AG04449 (cell line): Measurements from ENCODE around the gene MYO15A.

Experiments used
- CTCF ChIA-PET: fragments of 350-600 bp; formaldehyde crosslinking; extraction: SDS; loops from one replicate; lab custom pipeline; 2021; ENCODE audit warnings: antibody characterized with exemption; lab: Yijun Ruan, JAX
- POLR2A ChIA-PET: fragments of 400-600, 350-600 bp; formaldehyde crosslinking; extraction: SDS; loops from one replicate; lab custom pipeline; 2020; ENCODE audit warnings: antibody characterized with exemption, inconsistent platforms; lab: Yijun Ruan, JAX
- DNase-seq: peaks from one replicate; pipeline ENCODE4 v3.0.0-alpha.2; 2010; ENCODE audit warnings: low read depth, low spot score
- H3K4me3 ChIP-seq: 2 replicates; pipeline ENCODE4 v1.5.1; 2011; ENCODE audit warnings: low read depth, mild to moderate bottlenecking, control low read depth, low read length
- TF ChIP-seq, protein P1 (sequence below): IDR thresholded peaks from one replicate; pipeline ENCODE4 v1.5.1; 2011; ENCODE audit warnings: mild to moderate bottlenecking, moderate library complexity, low read length, control low read depth, inconsistent platforms; ENCODE audit not compliant: insufficient read depth; ENCODE audit errors: missing control alignments

The MYO15A gene

DNA sequence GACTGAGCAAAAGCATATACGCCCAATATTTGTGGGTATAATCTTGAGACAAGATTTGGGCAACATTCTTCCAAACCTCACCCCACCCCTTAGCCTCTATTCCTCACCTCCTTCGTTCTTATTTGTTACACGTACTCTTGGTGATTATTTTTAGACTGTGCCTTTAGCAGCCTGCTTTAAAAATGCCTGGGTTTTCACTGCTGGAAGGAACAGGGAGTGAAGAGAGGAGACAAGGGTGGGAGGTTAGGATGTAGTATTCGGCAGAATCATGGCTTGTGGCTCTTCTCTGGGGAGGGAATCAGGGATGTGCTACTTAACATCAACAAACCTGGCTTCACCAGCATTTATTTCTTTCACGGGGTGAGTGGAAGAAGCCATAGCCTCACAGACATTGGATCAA lies 86.7 kb downstream of the MYO15A start:
- ChIA-PET CTCF (interaction anchor here (1.5 kb wide), 1 partner anchor 22 kb away, joined by 3 read pairs; no protein-coding TSS in a partner anchor), POLR2A (no interaction called here)
- DNase-seq, result no peak
- TF ChIP-seq, protein P1, sequence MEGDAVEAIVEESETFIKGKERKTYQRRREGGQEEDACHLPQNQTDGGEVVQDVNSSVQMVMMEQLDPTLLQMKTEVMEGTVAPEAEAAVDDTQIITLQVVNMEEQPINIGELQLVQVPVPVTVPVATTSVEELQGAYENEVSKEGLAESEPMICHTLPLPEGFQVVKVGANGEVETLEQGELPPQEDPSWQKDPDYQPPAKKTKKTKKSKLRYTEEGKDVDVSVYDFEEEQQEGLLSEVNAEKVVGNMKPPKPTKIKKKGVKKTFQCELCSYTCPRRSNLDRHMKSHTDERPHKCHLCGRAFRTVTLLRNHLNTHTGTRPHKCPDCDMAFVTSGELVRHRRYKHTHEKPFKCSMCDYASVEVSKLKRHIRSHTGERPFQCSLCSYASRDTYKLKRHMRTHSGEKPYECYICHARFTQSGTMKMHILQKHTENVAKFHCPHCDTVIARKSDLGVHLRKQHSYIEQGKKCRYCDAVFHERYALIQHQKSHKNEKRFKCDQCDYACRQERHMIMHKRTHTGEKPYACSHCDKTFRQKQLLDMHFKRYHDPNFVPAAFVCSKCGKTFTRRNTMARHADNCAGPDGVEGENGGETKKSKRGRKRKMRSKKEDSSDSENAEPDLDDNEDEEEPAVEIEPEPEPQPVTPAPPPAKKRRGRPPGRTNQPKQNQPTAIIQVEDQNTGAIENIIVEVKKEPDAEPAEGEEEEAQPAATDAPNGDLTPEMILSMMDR, result no peak
- no peak overlapping the region for H3K4me3 ChIP-seq

DNA sequence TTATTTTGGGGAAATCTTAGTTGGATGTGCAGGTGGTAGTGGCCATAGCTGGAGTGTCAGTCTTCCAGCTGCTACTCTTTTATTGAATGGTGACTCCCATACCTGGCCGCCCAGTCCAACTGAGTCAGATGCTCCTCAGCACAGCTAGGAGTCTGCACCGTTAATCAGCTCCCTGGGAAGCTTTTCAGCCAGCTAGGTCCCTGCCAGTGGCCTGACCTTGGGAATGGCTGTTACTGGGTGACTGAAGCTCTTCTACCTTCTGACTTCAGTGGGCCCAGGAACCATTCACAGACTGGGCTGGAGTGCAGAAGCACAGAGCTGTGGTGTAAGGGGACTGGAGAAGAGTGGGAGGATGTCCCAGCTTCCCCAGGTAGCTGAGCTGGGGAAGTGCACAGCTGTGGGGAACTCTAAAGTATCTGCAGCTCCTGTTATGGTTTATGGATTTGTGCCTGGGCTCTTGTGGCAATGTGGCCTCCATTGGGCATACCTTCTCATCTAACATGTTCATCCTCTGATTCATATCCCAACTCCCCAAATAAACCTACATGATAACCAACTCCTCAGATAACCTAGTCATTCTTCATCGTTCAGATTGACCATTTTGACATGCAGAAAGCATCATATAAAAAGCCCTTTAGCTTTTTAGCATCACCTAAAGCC lies 89.1 kb downstream of the MYO15A start:
- TF ChIP-seq, protein P1, result no peak
- POLR2A ChIA-PET, result interaction anchor here (1.3 to 1.5 kb wide), 3 partner anchors 9 to 14 kb away, joined by 3 to 8 read pairs (median 6); partner anchors contain the start of gene ALKBH5
- no peak for DNase-seq
- no peak overlapping the region for H3K4me3 ChIP-seq
- CTCF ChIA-PET, result interaction anchor here (0.8 to 5.8 kb wide), 7 partner anchors 7 to 245 kb away, joined by 3 to 37 read pairs (median 3); no protein-coding TSS in a partner anchor

DNA sequence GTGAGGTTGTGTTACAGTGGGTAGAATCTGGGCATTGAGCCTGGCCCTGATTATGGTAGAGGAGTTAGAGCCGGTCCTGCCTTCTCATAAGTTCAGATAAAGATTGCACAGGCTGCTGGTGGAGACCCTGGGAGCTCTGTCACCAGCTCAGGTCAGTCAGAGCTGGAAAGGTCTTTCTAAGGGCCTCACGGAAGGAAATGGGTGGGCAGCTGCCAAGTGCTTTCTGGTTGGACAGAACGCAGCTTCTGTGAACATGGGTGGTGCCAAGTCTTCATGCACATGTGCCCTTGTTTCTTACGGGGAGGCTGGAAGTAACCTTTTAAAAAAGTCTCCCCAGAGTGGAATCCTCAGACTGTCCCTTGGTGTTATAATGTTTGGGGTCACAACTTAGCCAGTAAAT lies 90.0 kb downstream of the MYO15A start:
- no peak for DNase-seq
- ChIA-PET CTCF (interaction anchor here (1.4 to 5.8 kb wide), 4 partner anchors 8 to 57 kb away, joined by 3 to 37 read pairs (median 5); no protein-coding TSS in a partner anchor), POLR2A (interaction anchor here (1.3 to 1.5 kb wide), 2 partner anchors 10 to 15 kb away, joined by 6 to 8 read pairs; partner anchors contain the start of gene ALKBH5)
- no peak overlapping the region for H3K4me3 ChIP-seq
- TF ChIP-seq, protein P1, result no peak

- CTCF ChIA-PET, result interaction anchor here (5.8 kb wide), 1 partner anchor 16 kb away, joined by 37 read pairs; no protein-coding TSS in a partner anchor
- no peak overlapping the region for H3K4me3 ChIP-seq
- POLR2A ChIA-PET, result no interaction called here
- TF ChIP-seq, protein P1, result no peak
- no peak for DNase-seq
Measured at GRCh38 chr17:18201108-18201507, 92.6 kb downstream of the MYO15A start.

- ChIA-PET CTCF (interaction anchor here (1.8 to 7.6 kb wide), 3 partner anchors 10 to 14 kb away, joined by 6 to 49 read pairs (median 6); no protein-coding TSS in a partner anchor), POLR2A (interaction anchor here (0.7 to 1.0 kb wide), 2 partner anchors 18 to 20 kb away, joined by 3 to 4 read pairs; partner anchors contain the start of gene ALKBH5)
- no peak for DNase-seq
- TF ChIP-seq, protein P1, result no peak
- H3K4me3 ChIP-seq, result no peak overlapping the region
Measured at GRCh38 chr17:18203308-18203707, 94.8 kb downstream of the MYO15A start.

GRCh38 chr17:18205861-18206260 lies 97.3 kb downstream of the MYO15A start:
- DNase-seq, result no peak
- TF ChIP-seq, protein P1, result no peak
- ChIA-PET POLR2A (no interaction called here), CTCF (interaction anchor here (1.0 to 7.6 kb wide), 2 partner anchors 11 to 63 kb away, joined by 4 to 49 read pairs; no protein-coding TSS in a partner anchor)
- H3K4me3 ChIP-seq, result no peak overlapping the region
